ENCODE results near the gene ESRRG. TPM values are rescaled to one million over a fixed set of nuclear protein-coding genes. Genes with fewer than 3 reads are reported as not detected.

Gene ESRRG
- total RNA-seq, 1 donor from 2014 or later: not detected

DNA sequence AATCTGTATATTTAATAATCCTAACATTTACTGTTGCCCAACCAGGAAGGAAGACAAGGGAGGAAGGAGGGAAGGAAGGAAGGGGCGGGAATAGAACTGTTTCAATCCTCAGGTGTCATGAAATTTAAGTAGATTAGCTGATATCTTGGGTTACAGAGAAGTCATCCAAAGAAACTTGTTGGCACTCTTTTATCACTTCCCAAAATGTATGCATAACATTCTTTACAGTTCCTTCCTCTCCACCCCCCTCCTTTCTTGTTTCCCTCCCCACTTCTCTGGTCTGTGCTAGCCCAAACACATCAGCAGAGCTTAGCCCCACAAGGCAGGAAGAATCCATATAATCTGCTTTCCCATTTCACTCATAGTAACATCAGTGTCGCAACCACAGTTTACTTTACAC lies 110.9 kb downstream of the ESRRG start:
- Mint-ChIP-seq H3K4me1 (ENCODE audit: low read depth) (no peaks in the 10 kb centered on the region), H3K4me3 (ENCODE audit: low read depth) (no peak overlapping the region), H3K36me3 (ENCODE audit: low read depth) (no peaks in the 10 kb centered on the region), H3K27me3 (ENCODE audit: low read depth) (no peaks in the 10 kb centered on the region), H3K9me3 (no peaks in the 10 kb centered on the region), H3K27ac (no peak overlapping the region)
- intact Hi-C loops (cut with micrococcal nuclease): no loop called here
- DNase-seq (ENCODE audit: low spot score): no peak

DNA sequence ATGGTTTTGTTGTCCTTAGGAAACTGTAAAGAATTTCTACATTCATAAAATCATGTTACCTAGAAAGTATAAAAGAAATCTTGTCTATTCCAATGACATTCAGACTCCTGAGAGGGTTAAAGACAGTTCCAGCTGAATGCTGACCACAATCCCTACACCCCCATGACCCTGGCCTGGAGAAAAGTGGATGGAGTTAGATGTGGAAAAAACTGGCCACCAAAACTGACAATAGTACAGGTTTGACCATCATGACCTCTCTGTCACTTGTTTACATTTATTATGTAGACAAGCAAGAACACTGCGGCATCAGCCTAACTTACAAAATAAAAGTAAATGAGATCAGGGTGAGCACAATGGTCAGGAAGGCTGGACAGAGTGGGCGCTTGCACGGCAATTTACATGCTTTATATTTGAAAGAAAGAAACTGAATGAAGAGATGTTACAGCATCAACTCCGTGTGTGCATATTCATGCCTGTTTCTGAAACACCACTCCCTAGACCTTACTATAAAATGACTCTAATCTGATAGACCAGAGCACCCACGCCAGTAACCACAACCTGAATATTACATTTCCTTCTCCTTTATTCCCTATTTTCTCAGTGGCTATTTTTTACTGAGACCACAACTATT lies 116.0 kb downstream of the ESRRG start:
- H3K27me3 Mint-ChIP-seq (ENCODE audit: low read depth): peaks cover 3% of the 10 kb centered on the region
- H3K4me1 Mint-ChIP-seq (ENCODE audit: low read depth): no peaks in the 10 kb centered on the region
- no peak for DNase-seq (ENCODE audit: low spot score)
- no peaks in the 10 kb centered on the region for H3K9me3 Mint-ChIP-seq
- intact Hi-C loops (cut with micrococcal nuclease): no loop called here
- no peak overlapping the region for H3K27ac Mint-ChIP-seq
- no peak overlapping the region for H3K4me3 Mint-ChIP-seq (ENCODE audit: low read depth)
- H3K36me3 Mint-ChIP-seq (ENCODE audit: low read depth): no peaks in the 10 kb centered on the region

DNA sequence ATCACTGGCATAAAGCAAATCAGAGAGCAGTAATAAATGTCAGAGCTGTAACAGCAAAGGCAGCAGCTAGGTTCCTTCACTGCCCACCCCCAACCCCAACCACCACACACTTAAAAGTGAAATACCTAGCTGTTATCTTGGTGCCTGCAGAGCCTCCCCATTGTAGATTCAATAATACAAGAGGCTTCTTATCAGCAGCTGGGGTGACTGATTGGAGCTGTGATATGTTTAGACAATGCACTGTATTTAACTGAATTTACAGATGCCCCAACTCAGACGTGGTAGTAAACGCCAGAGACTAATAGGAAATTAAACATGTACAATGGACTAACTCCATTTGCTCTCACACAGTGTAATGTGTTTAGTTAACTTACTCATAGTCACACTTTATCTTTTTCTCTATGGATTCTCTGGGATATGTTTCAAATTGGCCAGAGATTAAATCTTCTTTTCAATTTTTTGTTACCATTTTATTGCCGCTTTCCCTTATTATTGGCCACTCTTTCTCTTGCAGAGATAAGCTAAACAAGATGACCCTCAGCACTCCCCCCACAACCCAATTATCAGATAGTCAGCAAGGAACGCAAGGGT lies 117.1 kb downstream of the ESRRG start:
- Mint-ChIP-seq H3K4me3 (ENCODE audit: low read depth) (no peak overlapping the region), H3K36me3 (ENCODE audit: low read depth) (no peaks in the 10 kb centered on the region), H3K27ac (no peak overlapping the region), H3K4me1 (ENCODE audit: low read depth) (peaks cover 2% of the 10 kb centered on the region), H3K27me3 (ENCODE audit: low read depth) (peaks cover 13% of the 10 kb centered on the region), H3K9me3 (no peaks in the 10 kb centered on the region)
- intact Hi-C loops (cut with micrococcal nuclease): no loop called here
- no peak for DNase-seq (ENCODE audit: low spot score)

DNA sequence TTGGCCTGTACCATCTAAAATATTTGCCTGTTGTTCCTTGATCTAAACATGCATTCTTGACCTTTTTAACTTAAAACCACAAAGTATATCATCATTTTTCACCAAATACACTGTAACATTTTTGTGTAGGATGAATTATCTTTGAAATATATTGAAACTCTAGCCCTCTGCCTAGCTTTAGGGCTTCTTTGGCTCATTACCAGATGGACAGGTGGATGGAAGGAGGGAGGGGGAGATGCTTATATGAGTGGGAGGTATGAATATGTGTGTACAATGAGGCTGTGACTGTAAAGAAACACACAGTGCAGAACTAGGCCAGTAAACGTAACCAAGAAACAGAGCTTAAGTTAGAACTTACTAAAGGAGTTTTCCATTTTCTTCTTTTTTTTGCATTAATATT lies 118.5 kb downstream of the ESRRG start:
- Mint-ChIP-seq H3K9me3 (no peaks in the 10 kb centered on the region), H3K36me3 (ENCODE audit: low read depth) (no peaks in the 10 kb centered on the region), H3K27me3 (ENCODE audit: low read depth) (peaks cover 22% of the 10 kb centered on the region), H3K4me1 (ENCODE audit: low read depth) (peaks cover 2% of the 10 kb centered on the region), H3K4me3 (ENCODE audit: low read depth) (no peak overlapping the region), H3K27ac (no peak overlapping the region)
- intact Hi-C loops (cut with micrococcal nuclease): no loop called here
- no peak for DNase-seq (ENCODE audit: low spot score)

DNA sequence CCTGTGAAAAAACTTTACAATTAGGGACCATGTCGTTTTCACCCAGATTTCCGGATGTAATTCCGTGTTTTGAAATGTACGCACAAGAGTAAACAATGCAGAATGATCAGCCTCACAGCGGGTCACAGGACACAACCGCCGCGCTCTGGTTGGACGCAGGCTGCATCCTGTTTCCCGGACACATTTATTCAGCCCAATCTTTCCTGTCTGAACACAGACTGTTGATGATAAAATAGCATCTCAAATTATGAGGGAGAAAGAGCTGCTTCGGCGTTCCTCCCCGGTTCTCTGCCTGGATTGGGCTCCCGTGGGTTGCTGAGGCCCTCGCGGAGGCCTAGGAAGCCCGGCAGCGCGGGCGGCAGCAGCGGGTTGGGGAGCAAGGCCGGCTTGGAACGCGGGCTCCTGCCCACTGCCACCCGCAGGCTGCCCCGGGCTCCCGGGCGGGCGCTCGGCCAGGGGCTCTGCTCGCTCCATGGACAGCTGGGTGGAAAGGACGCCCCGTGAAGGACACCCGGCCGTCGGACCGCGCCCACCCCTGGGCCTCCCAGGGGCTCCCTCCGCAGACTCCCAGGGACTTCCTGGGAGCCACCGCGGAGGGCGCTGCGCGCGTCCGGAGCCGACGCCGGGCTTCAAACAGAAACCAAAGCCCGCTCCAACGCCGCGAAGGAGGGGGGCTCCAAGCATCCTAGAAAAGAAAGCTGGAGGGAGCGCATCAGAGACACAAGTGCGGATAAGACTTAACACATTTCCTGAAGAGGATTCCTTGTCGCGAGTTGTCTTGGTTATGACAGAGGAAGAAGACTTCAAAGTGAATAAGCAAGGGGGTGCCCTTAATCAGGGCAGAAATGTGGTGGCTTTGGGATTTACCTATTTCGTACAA lies 122.3 kb downstream of the ESRRG start:
- intact Hi-C loops (cut with micrococcal nuclease): no loop called here

DNA sequence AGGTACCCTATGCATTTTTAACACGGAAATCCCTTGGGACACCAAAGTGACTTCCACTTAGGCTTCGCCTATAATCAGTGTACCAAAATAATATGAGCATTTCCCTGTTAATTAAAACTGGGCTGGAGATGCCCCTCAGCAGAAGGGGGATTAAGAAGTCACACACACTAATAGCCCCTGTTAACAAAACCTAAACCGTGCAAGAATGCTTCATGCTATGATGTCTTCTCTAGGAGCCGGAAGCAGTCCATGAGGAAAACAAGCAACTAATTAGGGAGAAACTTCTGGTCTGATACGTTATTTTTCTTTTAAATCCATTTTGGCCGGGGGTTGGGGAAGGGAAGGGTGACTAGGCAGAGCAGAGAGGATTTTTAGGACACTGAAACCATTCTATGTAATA lies 123.4 kb downstream of the ESRRG start:
- Mint-ChIP-seq H3K4me3 (ENCODE audit: low read depth) (peak overlapping the region; percentile 22), H3K4me1 (ENCODE audit: low read depth) (peaks cover 2% of the 10 kb centered on the region), H3K36me3 (ENCODE audit: low read depth) (no peaks in the 10 kb centered on the region), H3K9me3 (no peaks in the 10 kb centered on the region), H3K27ac (no peak overlapping the region), H3K27me3 (ENCODE audit: low read depth) (peaks cover 25% of the 10 kb centered on the region)
- no peak for DNase-seq (ENCODE audit: low spot score)
- intact Hi-C loops (cut with micrococcal nuclease): no loop called here

More for the DNA sequence above, 122.3 kb downstream of the ESRRG start:
- peaks cover 25% of the 10 kb centered on the region for H3K27me3 Mint-ChIP-seq (ENCODE audit: low read depth)
- DNase-seq (ENCODE audit: low spot score): no peak
- H3K9me3 Mint-ChIP-seq: no peaks in the 10 kb centered on the region
- peaks cover 2% of the 10 kb centered on the region for H3K4me1 Mint-ChIP-seq (ENCODE audit: low read depth)
- no peaks in the 10 kb centered on the region for H3K36me3 Mint-ChIP-seq (ENCODE audit: low read depth)
- H3K4me3 Mint-ChIP-seq (ENCODE audit: low read depth): peak overlapping the region; percentile 77
- peak overlapping the region; percentile 18 for H3K27ac Mint-ChIP-seq

DNA sequence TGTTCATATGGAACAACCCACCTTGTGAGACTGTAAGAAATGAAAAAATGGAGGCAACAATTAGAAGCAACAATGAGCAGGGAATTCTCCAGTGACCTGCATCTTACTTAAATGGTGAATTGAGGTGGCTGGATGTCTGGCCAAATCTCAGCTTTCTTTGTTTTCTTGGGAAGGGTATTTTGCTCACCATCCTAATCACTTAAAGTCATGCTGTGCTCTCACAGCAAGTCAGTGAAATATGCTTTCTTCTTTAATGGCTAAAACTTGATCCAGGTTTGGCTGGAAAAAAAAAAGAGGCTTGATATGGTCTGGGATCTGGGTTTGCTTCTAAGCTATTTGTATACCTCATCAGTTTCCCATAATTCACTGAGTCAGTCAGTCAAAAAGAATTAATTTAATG lies 124.8 kb downstream of the ESRRG start:
- Mint-ChIP-seq H3K36me3 (ENCODE audit: low read depth) (no peaks in the 10 kb centered on the region), H3K27me3 (ENCODE audit: low read depth) (peaks cover 25% of the 10 kb centered on the region), H3K9me3 (no peaks in the 10 kb centered on the region), H3K4me1 (ENCODE audit: low read depth) (peaks cover 2% of the 10 kb centered on the region), H3K4me3 (ENCODE audit: low read depth) (no peak overlapping the region), H3K27ac (no peak overlapping the region)
- no peak for DNase-seq (ENCODE audit: low spot score)
- intact Hi-C loops (cut with micrococcal nuclease): no loop called here

DNA sequence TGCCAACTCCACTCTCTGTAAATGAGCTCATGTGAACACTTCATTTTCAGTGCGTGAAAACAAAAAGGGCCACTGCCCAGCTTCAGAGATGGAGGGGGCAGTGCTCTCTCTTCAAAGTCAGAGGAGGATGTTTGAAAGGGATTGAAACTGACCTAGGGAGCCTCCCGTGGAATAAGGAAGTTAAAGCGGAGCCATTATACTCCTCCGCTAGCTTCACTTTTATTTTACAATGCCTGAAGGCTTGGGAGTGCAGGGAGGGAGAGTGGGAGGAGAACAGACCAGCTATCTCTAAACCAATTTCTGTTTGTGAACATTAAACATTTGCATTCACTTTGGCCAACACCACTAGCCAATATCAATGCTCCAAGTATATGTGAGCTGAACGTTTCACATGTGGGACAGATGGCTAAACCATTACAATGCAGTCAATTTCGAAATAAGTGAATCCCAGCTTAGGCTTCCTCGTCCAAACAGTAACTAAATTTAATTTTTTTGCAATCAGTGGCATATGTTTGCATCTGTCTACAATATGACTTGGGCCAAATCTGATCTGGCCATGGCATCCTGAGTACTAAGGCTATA lies 126.9 kb downstream of the ESRRG start:
- intact Hi-C loops (cut with micrococcal nuclease): no loop called here
- H3K4me1 Mint-ChIP-seq (ENCODE audit: low read depth): peaks cover under 1% of the 10 kb centered on the region
- H3K4me3 Mint-ChIP-seq (ENCODE audit: low read depth): no peak overlapping the region
- DNase-seq (ENCODE audit: low spot score): no peak
- H3K27ac Mint-ChIP-seq: no peak overlapping the region
- no peaks in the 10 kb centered on the region for H3K36me3 Mint-ChIP-seq (ENCODE audit: low read depth)
- peaks cover 13% of the 10 kb centered on the region for H3K27me3 Mint-ChIP-seq (ENCODE audit: low read depth)
- H3K9me3 Mint-ChIP-seq: peaks cover 5% of the 10 kb centered on the region

DNA sequence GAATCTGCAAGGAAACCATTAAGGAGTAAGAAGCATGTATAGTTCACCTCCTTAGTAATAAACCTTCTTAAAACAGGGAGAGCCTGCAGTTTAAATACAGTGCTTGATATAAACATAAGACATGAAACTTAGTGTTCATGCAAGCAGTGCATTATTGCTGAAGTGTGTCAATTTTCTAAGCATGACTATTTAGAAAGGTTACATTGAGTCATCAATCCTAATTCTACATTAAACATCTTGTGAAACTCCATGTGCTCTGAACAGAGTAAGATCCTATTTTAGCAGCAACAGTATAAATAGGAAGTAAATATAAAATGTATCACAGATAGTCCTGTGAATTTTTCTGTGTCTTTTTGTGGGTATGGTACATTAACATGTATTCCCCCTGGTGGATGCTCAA lies 135.5 kb downstream of the ESRRG start:
- Mint-ChIP-seq H3K9me3 (peaks cover 9% of the 10 kb centered on the region), H3K27me3 (ENCODE audit: low read depth) (no peaks in the 10 kb centered on the region), H3K4me3 (ENCODE audit: low read depth) (no peak overlapping the region), H3K4me1 (ENCODE audit: low read depth) (no peaks in the 10 kb centered on the region), H3K27ac (no peak overlapping the region), H3K36me3 (ENCODE audit: low read depth) (no peaks in the 10 kb centered on the region)
- DNase-seq (ENCODE audit: low spot score): no peak
- intact Hi-C loops (cut with micrococcal nuclease): no loop called here

DNA sequence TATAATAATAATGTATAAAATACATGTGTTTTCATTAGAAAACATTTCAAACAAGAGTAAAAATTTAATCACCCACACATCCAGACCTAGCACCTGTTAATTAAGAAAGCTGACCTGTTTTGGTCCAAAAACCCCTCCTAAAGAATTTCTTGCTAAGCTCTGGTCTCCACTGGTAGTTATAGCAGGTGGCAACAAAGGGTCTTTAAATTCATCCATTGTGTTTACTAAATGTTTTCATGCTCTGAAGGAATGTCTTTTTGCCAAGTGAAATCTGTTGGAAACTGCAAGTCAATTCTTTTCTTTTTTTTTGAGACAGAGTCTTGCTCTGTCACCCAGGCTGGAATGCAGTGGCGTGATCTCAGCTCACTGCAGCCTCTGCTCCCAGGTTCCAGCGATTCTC lies 141.1 kb downstream of the ESRRG start:
- Mint-ChIP-seq H3K4me1 (ENCODE audit: low read depth) (no peaks in the 10 kb centered on the region), H3K27me3 (ENCODE audit: low read depth) (no peaks in the 10 kb centered on the region), H3K4me3 (ENCODE audit: low read depth) (no peak overlapping the region), H3K27ac (no peak overlapping the region), H3K36me3 (ENCODE audit: low read depth) (no peaks in the 10 kb centered on the region), H3K9me3 (peaks cover 4% of the 10 kb centered on the region)
- intact Hi-C loops (cut with micrococcal nuclease): no loop called here
- DNase-seq (ENCODE audit: low spot score): no peak

DNA sequence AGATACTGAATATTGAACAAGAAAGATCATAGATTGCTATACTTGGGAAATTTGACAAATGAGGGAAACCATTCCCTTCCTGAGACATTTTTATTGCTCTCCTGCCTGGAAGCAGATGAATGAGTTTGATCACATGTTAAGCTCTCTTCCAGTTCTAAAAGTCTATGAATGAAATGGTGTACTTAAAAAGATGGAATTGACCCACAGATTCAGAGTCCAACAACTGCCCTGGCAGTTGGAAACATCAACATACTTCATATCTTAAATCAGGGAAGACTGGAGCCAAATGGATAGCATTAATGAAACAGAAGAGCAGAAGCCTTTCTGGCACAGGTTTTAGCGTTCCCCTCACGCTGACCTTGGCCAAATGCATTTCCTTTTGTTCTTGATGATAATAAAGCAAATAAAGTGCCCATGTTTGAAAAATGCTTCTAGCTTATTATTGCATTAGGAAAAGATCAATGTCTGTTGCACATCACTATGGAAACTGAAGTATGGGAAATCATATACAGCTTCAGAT lies 142.6 kb downstream of the ESRRG start:
- Mint-ChIP-seq H3K27ac (no peak overlapping the region), H3K4me3 (ENCODE audit: low read depth) (no peak overlapping the region), H3K9me3 (peaks cover 4% of the 10 kb centered on the region), H3K36me3 (ENCODE audit: low read depth) (no peaks in the 10 kb centered on the region), H3K27me3 (ENCODE audit: low read depth) (no peaks in the 10 kb centered on the region), H3K4me1 (ENCODE audit: low read depth) (no peaks in the 10 kb centered on the region)
- intact Hi-C loops (cut with micrococcal nuclease): no loop called here
- no peak for DNase-seq (ENCODE audit: low spot score)

DNA sequence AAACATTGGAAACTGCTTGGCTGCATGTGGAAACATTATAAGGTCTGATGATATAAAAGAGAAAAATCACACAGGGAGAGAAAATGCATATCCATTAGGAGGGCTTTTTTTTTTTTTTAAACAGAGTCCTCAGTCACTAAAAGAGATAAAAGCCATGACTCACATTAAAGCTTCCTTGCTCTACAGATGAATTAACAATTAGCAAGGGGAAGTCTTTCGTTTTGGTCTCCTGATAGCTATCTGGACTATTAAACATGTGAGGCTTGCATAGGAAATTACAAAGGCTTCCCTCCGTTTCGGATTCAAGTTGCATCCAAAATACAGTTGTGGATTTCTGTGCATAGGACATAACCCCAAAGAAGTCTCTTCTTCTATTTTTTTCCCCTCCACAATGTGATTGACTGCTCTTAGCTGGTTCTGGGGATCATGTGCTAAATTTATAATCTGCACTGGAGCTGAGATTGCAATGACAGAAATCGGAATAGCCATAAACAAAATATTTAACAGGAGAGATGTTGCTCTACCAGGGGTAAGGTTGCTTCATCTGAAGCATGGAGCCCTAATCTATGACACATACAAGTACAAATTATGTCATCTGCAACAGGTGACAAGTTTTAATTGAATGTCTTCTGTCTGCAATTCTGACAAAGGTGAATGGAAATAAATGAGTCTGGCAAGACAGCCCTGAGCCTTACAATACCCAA lies 146.8 kb downstream of the ESRRG start:
- no peak for DNase-seq (ENCODE audit: low spot score)
- Mint-ChIP-seq H3K27ac (no peak overlapping the region), H3K36me3 (ENCODE audit: low read depth) (no peaks in the 10 kb centered on the region), H3K27me3 (ENCODE audit: low read depth) (no peaks in the 10 kb centered on the region), H3K4me3 (ENCODE audit: low read depth) (no peak overlapping the region), H3K9me3 (no peaks in the 10 kb centered on the region), H3K4me1 (ENCODE audit: low read depth) (no peaks in the 10 kb centered on the region)
- intact Hi-C loops (cut with micrococcal nuclease): no loop called here
